SK-N-DZ (cell line): ENCODE data around the gene TANC1.

Experiments
- DNase-seq: peaks from one replicate; pipeline ENCODE4 v3.0.0-alpha.2; 2015; ENCODE audit warnings: low spot score

The TANC1 gene

GRCh38 chr2:159225025-159226016, 256.9 kb downstream of the TANC1 start:
- DNase-seq: no peak

- no peak for DNase-seq
Measured at GRCh38 chr2:159226059-159226461, 257.6 kb downstream of the TANC1 start.

- DNase-seq: no peak
Measured at GRCh38 chr2:159226608-159227385, 258.4 kb downstream of the TANC1 start.

GRCh38 chr2:159227467-159227866, 259.0 kb downstream of the TANC1 start:
- no peak for DNase-seq

GRCh38 chr2:159228081-159228581, 259.7 kb downstream of the TANC1 start:
- DNase-seq: no peak

- no peak for DNase-seq
Measured at GRCh38 chr2:159229476-159230144, 261.2 kb downstream of the TANC1 start.

GRCh38 chr2:159230145-159230877, 261.9 kb downstream of the TANC1 start:
- no peak for DNase-seq

GRCh38 chr2:159232456-159233170, 264.2 kb downstream of the TANC1 start:
- no peak for DNase-seq

- DNase-seq: no peak
Measured at GRCh38 chr2:159234868-159235267, 266.4 kb downstream of the TANC1 start.

- no peak for DNase-seq
Measured at GRCh38 chr2:159243529-159243928, 275.1 kb downstream of the TANC1 start.

GRCh38 chr2:159246325-159246988, 278.0 kb downstream of the TANC1 start:
- DNase-seq: no peak

GRCh38 chr2:159249990-159250715, 281.7 kb downstream of the TANC1 start:
- DNase-seq: no peak

GRCh38 chr2:159251296-159252173, 283.1 kb downstream of the TANC1 start:
- DNase-seq: no peak

GRCh38 chr2:159252905-159253304, 284.5 kb downstream of the TANC1 start:
- DNase-seq: no peak

- DNase-seq: no peak
Measured at GRCh38 chr2:159256159-159256558, 287.7 kb downstream of the TANC1 start.

- DNase-seq: no peak
Measured at GRCh38 chr2:159262226-159262625, 293.8 kb downstream of the TANC1 start.

GRCh38 chr2:159262904-159263303, 294.5 kb downstream of the TANC1 start:
- DNase-seq: no peak

GRCh38 chr2:159265171-159265576, 296.7 kb downstream of the TANC1 start:
- no peak for DNase-seq
